H1 (cell line): ENCODE measurements around the gene PLEKHG5. TPM values are rescaled to one million over a fixed set of nuclear protein-coding genes. Genes with fewer than 3 reads are reported as not detected.

Source experiments
- CBX5 ChIP-seq: fragments of 300-800, 300-1000 bp; sonication (generic); IDR thresholded peaks from 2 replicates; pipeline ENCODE4 v1.7.1; 2016; ENCODE audit warnings: antibody characterized with exemption, low read length, low read depth
- CHD2 ChIP-seq: IDR thresholded peaks from 2 replicates; pipeline ENCODE4 v1.6.1; 2012; ENCODE audit warnings: low read length, improper control_type of control experiment
- POLR2A ChIP-seq, 2 experiments: IDR thresholded peaks; 1 replicate in 1 of 2; 2 replicates in 1 of 2; pipeline ENCODE4 v1.6.1; 2011; ENCODE audit warnings: low read depth in 2 of 2, low read length in 2 of 2, mild to moderate bottlenecking in 2 of 2; ENCODE audit errors: control extremely low read depth in 1 of 2
- RBBP5 ChIP-seq: IDR thresholded peaks from 2 replicates; pipeline ENCODE4 v1.7.1; 2012; ENCODE audit warnings: low read depth, mild to moderate bottlenecking, inconsistent platforms, low read length, moderate library complexity, borderline replicate concordance
- RNF2 ChIP-seq: fragments of 200-900, 300-1000 bp; sonication (generic); IDR thresholded peaks from 2 replicates; pipeline ENCODE4 v1.7.1; 2016; ENCODE audit warnings: borderline replicate concordance, low read depth, mild to moderate bottlenecking, antibody characterized with exemption, low read length; ENCODE audit not compliant: poor library complexity, severe bottlenecking; ENCODE audit errors: missing control alignments
- polyA plus RNA-seq, 7 experiments: library from polyadenylated mRNA; depleted of rRNA in 3 of 7; stranded (reverse) in 5 of 7; unstranded in 2 of 7; fragments of >200 nt in 5 of 7; fragments of 200-250 nt in 2 of 7; gene quantifications; 1 replicate in 5 of 7; 2 replicates in 1 of 7; 4 replicates in 1 of 7; pipeline versions ENCODE4 v1.2.1 to v1.2.3, GENCODE V29; 2011 to 2013; ENCODE audit warnings: missing spikeins in 2 of 7, mixed read lengths in 2 of 7
- total RNA-seq: library from RNA; stranded (reverse); fragmentation: NEBNext Ultra II Directional; extraction: Animal tissue kit (Norgen Biotek cat#: 25700); gene quantifications from 2 replicates; pipeline ENCODE4 v1.2.1, GENCODE V29; 2021
- TF ChIP-seq, protein P1 (sequence below), 3 experiments: IDR thresholded peaks; 1 replicate in 2 of 3; 2 replicates in 1 of 3; pipeline versions ENCODE4 v1.5.1 to v1.6.1; 2011; ENCODE audit warnings: low read length in 3 of 3, mild to moderate bottlenecking in 3 of 3, inconsistent platforms in 2 of 3, low read depth in 1 of 3, moderate library complexity in 1 of 3; ENCODE audit not compliant: insufficient read depth in 1 of 3; ENCODE audit errors: control extremely low read depth in 1 of 3

PLEKHG5 gene
- total and polyA plus RNA-seq, 2 of the 8 experiments (the other 6 are each of a cell fraction or from before 2014, with no cell fraction given) = 10.4 to 13.8 TPM

DNA sequence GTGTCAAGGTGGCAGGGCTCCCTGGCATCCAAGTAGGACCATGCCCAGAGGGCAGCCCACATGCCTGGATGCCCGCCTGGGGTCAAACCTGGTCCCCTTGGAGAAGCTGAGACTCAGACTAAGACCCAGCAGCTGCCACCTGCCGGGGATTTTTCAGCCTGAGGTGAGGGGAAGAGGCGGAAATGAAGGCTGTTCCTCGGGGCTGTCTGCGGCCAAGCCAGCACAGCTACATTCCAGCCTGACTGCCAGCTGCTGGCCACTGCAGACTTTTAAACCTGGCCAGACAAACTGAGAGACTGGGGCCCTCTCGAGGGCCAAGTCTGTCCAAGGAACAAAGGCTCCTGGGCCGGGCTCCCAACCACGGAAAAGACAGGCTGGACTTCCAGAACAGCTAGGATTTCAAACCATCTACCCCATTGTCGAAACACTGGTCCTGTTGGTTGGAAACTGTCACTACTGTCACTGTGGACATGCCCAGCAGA lies 21.9 kb upstream of the PLEKHG5 start (continued):
- no peak for TF ChIP-seq CBX5
- TF ChIP-seq CHD2 = no peak
- no peak for TF ChIP-seq RBBP5
- no peak for TF ChIP-seq POLR2A (IDR thresholded peaks at IDR 0.05; ENCODE audit: control extremely low read depth in 1 of 2, low read depth in 2 of 2, low read length in 2 of 2)
- TF ChIP-seq, protein P1, sequence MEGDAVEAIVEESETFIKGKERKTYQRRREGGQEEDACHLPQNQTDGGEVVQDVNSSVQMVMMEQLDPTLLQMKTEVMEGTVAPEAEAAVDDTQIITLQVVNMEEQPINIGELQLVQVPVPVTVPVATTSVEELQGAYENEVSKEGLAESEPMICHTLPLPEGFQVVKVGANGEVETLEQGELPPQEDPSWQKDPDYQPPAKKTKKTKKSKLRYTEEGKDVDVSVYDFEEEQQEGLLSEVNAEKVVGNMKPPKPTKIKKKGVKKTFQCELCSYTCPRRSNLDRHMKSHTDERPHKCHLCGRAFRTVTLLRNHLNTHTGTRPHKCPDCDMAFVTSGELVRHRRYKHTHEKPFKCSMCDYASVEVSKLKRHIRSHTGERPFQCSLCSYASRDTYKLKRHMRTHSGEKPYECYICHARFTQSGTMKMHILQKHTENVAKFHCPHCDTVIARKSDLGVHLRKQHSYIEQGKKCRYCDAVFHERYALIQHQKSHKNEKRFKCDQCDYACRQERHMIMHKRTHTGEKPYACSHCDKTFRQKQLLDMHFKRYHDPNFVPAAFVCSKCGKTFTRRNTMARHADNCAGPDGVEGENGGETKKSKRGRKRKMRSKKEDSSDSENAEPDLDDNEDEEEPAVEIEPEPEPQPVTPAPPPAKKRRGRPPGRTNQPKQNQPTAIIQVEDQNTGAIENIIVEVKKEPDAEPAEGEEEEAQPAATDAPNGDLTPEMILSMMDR (IDR thresholded peaks at IDR 0.05; ENCODE audit: control extremely low read depth in 1 of 3, insufficient read depth in 1 of 3, low read depth in 1 of 3, low read length in 3 of 3) = no peak
- TF ChIP-seq RNF2 = no peak
